Measurements from ENCODE around the gene RRP12.

DNA sequence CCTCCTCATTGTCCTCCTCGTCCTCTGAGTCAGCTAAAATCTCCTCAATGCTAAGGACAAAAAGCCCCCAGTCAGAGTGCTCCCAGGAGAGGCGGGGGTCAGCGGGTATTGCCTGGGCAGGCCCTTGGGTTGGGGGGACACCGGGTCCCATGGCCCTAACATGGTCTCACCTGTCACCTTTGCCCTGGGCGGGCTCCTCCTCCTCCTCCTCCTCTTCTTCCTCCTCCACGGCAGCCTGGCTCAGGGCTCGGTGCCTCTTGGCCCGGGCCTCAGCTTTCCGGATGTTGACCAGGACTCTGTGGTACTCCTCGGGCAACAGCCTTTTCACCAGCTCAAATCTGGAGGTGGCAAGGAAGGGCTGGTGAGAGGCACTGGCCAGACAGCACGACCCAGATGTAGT, 34.6 kb downstream of the RRP12 start:
- TF ChIP-seq CTCF (IDR thresholded peaks at IDR 0.05 in 2 of 3, conservative IDR thresholded peaks at IDR 0.05 in 1 of 3; ENCODE audit: insufficient read depth in 2 of 3, low read depth in 1 of 3, low read length in 3 of 3) (no peak), ZNF263 (CRISPR knock-in tag; IDR thresholded peaks at IDR 0.05; ENCODE audit: borderline replicate concordance) (no peak), NFYB (IDR thresholded peaks at IDR 0.05; ENCODE audit: extremely low read depth, insufficient read length) (no peak)
- TF ChIP-seq, protein P1, sequence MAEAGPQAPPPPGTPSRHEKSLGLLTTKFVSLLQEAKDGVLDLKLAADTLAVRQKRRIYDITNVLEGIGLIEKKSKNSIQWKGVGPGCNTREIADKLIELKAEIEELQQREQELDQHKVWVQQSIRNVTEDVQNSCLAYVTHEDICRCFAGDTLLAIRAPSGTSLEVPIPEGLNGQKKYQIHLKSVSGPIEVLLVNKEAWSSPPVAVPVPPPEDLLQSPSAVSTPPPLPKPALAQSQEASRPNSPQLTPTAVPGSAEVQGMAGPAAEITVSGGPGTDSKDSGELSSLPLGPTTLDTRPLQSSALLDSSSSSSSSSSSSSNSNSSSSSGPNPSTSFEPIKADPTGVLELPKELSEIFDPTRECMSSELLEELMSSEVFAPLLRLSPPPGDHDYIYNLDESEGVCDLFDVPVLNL (CRISPR knock-in tag; IDR thresholded peaks at IDR 0.05; ENCODE audit: low read depth) = no peak

Data from K562 (cell line).